ENCODE measurements around the gene FEM1A. TPM values are rescaled to one million over a fixed set of nuclear protein-coding genes. Genes with fewer than 3 reads are reported as not detected.

Gene FEM1A
- total RNA-seq, 1 donor from 2014 or later: 20.0 TPM

DNA sequence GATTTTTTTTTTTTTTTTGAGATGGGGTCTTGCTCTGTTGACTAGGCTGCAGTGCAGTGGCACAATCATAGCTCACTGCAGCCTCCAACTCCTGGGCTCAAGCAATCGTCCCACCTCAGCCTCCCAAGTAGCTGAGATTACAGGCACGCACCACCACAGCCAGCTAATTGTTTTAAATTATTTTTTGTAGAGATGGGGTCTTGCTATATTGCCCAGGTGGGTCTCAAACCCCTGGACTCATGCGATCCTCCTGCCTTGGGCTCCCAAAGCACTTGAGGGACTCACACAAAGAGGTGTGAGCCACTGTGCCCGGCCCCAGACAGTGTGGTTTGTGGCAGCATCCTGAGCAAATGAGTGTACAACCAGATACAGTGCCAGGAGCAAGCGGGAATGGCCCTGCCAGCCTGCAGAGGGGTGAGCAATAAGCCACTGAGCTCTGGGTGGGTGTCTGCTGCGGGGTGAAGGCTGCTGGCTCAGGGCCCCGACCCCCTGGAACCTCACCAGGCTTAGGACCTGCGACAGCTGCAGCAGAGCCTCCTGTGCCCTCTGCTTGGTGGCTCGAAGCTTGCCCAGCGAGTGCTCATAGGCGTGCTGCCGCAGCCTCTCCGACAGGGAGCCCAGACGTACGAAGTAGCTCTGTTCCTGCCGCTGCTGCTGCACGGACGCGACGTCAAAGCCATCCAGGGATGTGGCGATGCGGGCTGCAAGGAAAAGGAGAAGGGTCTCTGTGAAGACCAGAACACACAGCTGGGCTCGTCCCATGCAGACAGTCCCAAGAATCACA, 55.8 kb downstream of the FEM1A start:
- DNase-seq (ENCODE audit: low read depth) (no peak), FAIRE-seq (no peak)
- Histone ChIP-seq H3K36me3 (ENCODE audit: control insufficient read depth, insufficient read depth, low read length) (peaks cover 24% of the 10 kb centered on the region), H3K4me3 (ENCODE audit: low read depth, low read length) (no peak overlapping the region), H3K27me3 (ENCODE audit: control insufficient read depth, insufficient read depth, low read length) (no peaks in the 10 kb centered on the region)
- TF ChIP-seq, protein P1, sequence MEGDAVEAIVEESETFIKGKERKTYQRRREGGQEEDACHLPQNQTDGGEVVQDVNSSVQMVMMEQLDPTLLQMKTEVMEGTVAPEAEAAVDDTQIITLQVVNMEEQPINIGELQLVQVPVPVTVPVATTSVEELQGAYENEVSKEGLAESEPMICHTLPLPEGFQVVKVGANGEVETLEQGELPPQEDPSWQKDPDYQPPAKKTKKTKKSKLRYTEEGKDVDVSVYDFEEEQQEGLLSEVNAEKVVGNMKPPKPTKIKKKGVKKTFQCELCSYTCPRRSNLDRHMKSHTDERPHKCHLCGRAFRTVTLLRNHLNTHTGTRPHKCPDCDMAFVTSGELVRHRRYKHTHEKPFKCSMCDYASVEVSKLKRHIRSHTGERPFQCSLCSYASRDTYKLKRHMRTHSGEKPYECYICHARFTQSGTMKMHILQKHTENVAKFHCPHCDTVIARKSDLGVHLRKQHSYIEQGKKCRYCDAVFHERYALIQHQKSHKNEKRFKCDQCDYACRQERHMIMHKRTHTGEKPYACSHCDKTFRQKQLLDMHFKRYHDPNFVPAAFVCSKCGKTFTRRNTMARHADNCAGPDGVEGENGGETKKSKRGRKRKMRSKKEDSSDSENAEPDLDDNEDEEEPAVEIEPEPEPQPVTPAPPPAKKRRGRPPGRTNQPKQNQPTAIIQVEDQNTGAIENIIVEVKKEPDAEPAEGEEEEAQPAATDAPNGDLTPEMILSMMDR (IDR thresholded peaks at IDR 0.05; ENCODE audit: insufficient read depth, low read length, severe bottlenecking): no peak

DNA sequence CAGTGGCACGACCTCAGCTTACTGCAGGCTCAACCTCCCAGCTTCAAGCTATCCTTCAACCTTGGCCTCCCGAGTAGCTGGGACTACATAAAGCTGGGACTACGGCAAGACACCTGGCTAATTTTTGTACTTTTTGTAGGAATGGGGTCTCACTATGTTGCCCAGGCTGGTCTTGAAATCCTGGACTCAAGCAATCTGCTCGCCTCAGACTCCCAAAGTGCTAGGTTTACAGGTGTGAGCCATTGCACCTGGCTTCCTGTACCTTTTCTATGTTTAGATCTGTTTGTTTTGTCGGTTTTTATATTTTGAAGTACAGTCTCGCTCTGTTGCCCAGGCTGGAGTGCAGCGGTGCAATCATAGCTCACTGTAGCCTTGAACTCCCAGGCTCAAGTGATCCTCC, 57.5 kb downstream of the FEM1A start:
- H3K36me3 ChIP-seq (ENCODE audit: control insufficient read depth, insufficient read depth, low read length): peaks cover 23% of the 10 kb centered on the region
- H3K27me3 ChIP-seq (ENCODE audit: control insufficient read depth, insufficient read depth, low read length): no peaks in the 10 kb centered on the region
- FAIRE-seq: no peak
- H3K4me3 ChIP-seq (ENCODE audit: low read depth, low read length): no peak overlapping the region
- no peak for DNase-seq (ENCODE audit: low read depth)
- TF ChIP-seq, protein P1 (IDR thresholded peaks at IDR 0.05; ENCODE audit: insufficient read depth, low read length, severe bottlenecking): no peak

Other genes with a start within 250 kb of the FEM1A start
- gene SEMA6B, start 232.1 kb upstream of the FEM1A start, total RNA-seq: under 0.01 TPM in 1 of 2 replicates, not detected in the other
- gene TNFAIP8L1, start 152.2 kb upstream of the FEM1A start, total RNA-seq: 0.51 and 0.53 TPM in 2 replicates
- gene MYDGF, start 121.4 kb upstream of the FEM1A start, total RNA-seq: 314 and 353 TPM in 2 replicates
- gene DPP9, start 67.9 kb upstream of the FEM1A start, total RNA-seq: 34.0 and 36.7 TPM in 2 replicates
- 2.3 and 2.4 TPM in 2 replicates for gene TICAM1, start 40.0 kb downstream of the FEM1A start, total RNA-seq
- 49.8 and 71.2 TPM in 2 replicates for gene PLIN3, start 75.9 kb downstream of the FEM1A start, total RNA-seq
- gene ARRDC5, start 111.2 kb downstream of the FEM1A start, total RNA-seq: not detected in 2 replicates
- gene UHRF1, start 117.8 kb downstream of the FEM1A start, total RNA-seq: 2.4 and 5.3 TPM in 2 replicates
- 12.6 and 12.7 TPM in 2 replicates for gene KDM4B, start 177.4 kb downstream of the FEM1A start, total RNA-seq

Measured in bronchial epithelial cell (primary cell).